A673 (cell line): Measurements from ENCODE around the gene RPL32.

ENCODE experiments used
- CTCF ChIP-seq: fragments of 300-800, 200-600 bp; sonication (generic); conservative IDR thresholded peaks from 2 replicates; pipeline ENCODE4 v1.5.1; 2017; ENCODE audit warnings: low read depth, mild to moderate bottlenecking, antibody characterized with exemption, low read length, moderate library complexity, mixed read lengths
- EZH2 ChIP-seq: fragments of 200-600 bp; sonication (generic); IDR thresholded peaks from 2 replicates; pipeline ENCODE4 v1.6.1; 2017; ENCODE audit warnings: borderline replicate concordance, low read depth, mild to moderate bottlenecking, mixed read lengths, antibody characterized with exemption, low read length; ENCODE audit not compliant: poor library complexity, severe bottlenecking

- no peak for TF ChIP-seq CTCF
- no peak for TF ChIP-seq EZH2
Measured at GRCh38 chr3:12828751-12829150, 12.6 kb downstream of the RPL32 start.
